Mesodermal cell (in vitro differentiated cells): Measurements from ENCODE around the gene TMEM61.

Experiments used
- H3K27ac ChIP-seq: 2 replicates; pipeline ENCODE4 v1.7.0; 2013; ENCODE audit warnings: mild to moderate bottlenecking, low read depth, low read length, moderate library complexity; ENCODE audit not compliant: severe bottlenecking
- H3K36me3 ChIP-seq: 2 replicates; pipeline ENCODE4 v1.7.1; 2013; ENCODE audit warnings: mild to moderate bottlenecking, low read length, moderate library complexity; ENCODE audit not compliant: control insufficient read depth, insufficient read depth
- H3K4me1 ChIP-seq: one replicate; pipeline ENCODE4 v1.7.1; 2013; ENCODE audit warnings: mild to moderate bottlenecking, low read length; ENCODE audit not compliant: insufficient read depth, control insufficient read depth, poor library complexity, severe bottlenecking
- H3K4me3 ChIP-seq: 2 replicates; pipeline ENCODE4 v1.7.0; 2013; ENCODE audit warnings: low read length, control low read depth, mild to moderate bottlenecking; ENCODE audit not compliant: insufficient read depth, poor library complexity, severe bottlenecking; ENCODE audit errors: extremely low read depth
- H3K9me3 ChIP-seq: 2 replicates; pipeline ENCODE4 v1.7.1; 2013; ENCODE audit warnings: mild to moderate bottlenecking, low read length, moderate library complexity; ENCODE audit not compliant: control insufficient read depth
- WGBS, 2 experiments: methylation state at CpG; one replicate each; pipeline ENCODE4 v1.1.5; 2013; ENCODE audit warnings: missing lambda C conversion rate in 2 of 2; ENCODE audit not compliant: insufficient coverage in 2 of 2; 5-methylcytosine and 5-hydroxymethylcytosine counted together

TMEM61 gene

DNA sequence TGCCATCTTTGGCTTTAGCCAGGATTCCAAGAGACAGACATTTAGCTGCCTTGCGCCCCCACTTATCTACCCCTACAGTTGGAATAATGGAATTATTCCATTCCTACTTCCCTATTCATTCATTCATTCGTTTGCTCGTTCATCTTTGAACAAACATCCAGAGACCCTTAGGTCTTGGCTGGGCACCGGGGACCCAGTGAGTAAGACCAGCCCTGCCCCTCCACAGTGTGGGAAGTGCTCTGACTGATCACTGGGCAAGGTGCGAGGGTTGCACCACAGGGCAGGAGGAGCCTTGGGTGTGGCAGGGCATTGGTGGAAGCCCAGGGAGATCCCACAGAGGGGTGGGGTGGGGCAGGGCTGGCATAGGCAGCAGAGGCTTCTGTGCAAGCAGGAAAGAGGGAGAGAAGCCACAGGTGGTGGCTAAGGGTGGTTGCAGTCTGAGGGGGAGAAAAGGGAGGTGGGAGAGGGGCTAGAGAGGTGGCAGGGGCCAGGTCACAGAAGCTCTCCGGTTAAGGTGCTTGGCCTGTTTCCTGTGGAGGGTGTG is 35.0 kb upstream of the TMEM61 start:
- Histone ChIP-seq H3K9me3 (no peaks in the 10 kb centered on the region), H3K4me1 (no peaks in the 10 kb centered on the region), H3K27ac (no peak overlapping the region), H3K4me3 (no peak overlapping the region), H3K36me3 (no peaks in the 10 kb centered on the region)
- WGBS, 2 experiments, result 90 to 92% methylated on average over 4 to 6 of the region's 6 CpGs

DNA sequence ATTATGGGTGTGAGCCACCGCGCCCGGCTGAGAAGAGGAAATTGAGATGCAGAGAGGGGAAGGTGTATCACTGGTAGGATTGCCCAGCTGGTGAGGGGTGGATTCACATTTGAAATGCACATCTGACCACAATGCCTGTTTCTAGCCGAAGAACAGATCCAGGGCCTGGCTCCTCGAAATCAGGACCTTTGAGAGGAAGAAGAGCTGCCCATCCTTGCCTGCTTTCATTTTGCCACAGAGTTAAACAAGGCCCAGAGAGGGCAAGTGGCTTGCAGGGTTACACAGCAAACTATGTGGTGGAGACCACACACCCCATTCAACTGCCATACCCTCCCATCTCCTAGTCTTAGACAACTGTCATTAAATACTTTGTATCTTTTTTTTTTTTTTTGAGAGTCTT is 32.9 kb upstream of the TMEM61 start:
- no peaks in the 10 kb centered on the region for H3K4me1 ChIP-seq

GRCh38 chr1:54949053-54949452 is 31.4 kb upstream of the TMEM61 start:
- WGBS, 2 experiments, result 95 to 100% methylated on average over 2 to 3 of the region's 4 CpGs
- Histone ChIP-seq H3K4me1 (no peaks in the 10 kb centered on the region), H3K27ac (no peak overlapping the region), H3K36me3 (no peaks in the 10 kb centered on the region), H3K9me3 (no peaks in the 10 kb centered on the region), H3K4me3 (no peak overlapping the region)

More for the DNA sequence above, 32.9 kb upstream of the TMEM61 start:
- no peak overlapping the region for H3K4me3 ChIP-seq
- WGBS, 2 experiments, result 76 to 88% methylated on average over 2 to 5 of the region's 5 CpGs
- no peak overlapping the region for H3K27ac ChIP-seq
- H3K9me3 ChIP-seq, result no peaks in the 10 kb centered on the region
- no peaks in the 10 kb centered on the region for H3K36me3 ChIP-seq

- H3K27ac ChIP-seq, result no peak overlapping the region
- H3K4me3 ChIP-seq, result no peak overlapping the region
- H3K36me3 ChIP-seq, result no peaks in the 10 kb centered on the region
- no peaks in the 10 kb centered on the region for H3K9me3 ChIP-seq
- WGBS, 2 experiments, result 62 to 64% methylated on average over 5 to 6 of the region's 6 CpGs
- H3K4me1 ChIP-seq, result no peaks in the 10 kb centered on the region
These were observed 30.4 kb upstream of the TMEM61 start for GRCh38 chr1:54950006-54950368.

- 45% methylated on average over 25 to 26 of the region's 27 CpGs for WGBS, 2 experiments
- no peak overlapping the region for H3K4me3 ChIP-seq
- no peaks in the 10 kb centered on the region for H3K9me3 ChIP-seq
- H3K27ac ChIP-seq, result no peak overlapping the region
- H3K36me3 ChIP-seq, result no peaks in the 10 kb centered on the region
- H3K4me1 ChIP-seq, result peaks cover 4% of the 10 kb centered on the region
These were observed 29.9 kb upstream of the TMEM61 start for GRCh38 chr1:54950369-54951163.

DNA sequence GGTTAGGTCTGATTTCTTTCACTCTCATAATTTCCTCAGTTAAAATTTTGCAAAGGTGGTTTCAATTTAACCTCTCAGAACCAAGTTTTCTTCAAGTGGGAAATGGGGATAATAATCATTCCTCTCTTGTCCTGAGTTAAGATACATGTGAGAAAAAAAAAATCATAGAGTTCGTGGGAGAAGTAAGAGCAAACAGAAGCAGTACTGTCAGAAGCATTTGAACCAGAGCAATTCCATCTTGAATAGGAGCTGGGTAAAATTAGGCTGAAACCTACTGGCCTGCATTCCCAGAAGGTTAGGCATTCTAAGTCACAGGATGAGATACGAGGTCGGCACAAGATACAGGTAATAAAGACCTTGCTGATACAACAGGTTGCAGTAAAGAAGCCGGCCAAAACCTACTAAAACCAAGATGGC is 28.6 kb upstream of the TMEM61 start:
- Histone ChIP-seq H3K4me3 (no peak overlapping the region), H3K4me1 (peaks cover 7% of the 10 kb centered on the region), H3K36me3 (no peaks in the 10 kb centered on the region), H3K27ac (no peak overlapping the region), H3K9me3 (no peaks in the 10 kb centered on the region)
- 96% methylated on average over 3 to 4 of the region's 4 CpGs for WGBS, 2 experiments

DNA sequence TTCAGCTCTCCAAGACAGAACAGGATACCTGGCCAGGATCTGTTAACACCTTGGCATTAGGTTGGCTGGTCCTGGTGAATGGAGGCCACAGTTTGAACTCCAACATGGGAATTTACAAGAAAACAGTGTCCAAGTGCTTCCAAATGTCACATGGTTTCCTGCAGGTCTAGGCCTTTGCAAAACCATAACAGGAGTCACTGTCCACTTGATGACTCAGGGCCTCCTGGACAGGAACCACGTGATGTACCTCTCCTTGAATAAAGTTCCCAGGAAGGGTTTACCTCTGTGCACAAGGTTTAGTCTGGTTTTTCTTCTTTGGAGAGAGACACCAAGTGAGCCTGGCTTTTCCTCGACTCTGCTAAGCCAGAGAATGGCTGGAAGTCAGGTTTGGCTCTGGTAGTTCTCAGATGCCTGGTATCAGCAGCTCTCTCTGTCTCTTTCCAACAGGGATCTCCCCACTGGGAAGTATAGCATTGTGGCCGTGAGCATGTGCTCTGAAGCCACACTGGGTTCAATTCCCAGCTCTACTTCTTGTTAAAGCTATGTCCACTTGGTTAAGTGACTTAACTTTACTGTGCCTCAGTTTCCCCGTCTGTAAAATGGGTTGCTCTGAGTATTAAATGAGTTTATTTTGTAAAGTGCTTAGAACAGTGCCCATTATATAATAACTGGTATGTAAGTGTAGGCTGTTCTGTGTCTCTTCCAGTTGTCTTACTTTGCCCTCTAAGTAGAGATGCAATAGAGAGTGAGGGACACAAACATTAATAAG is 27.3 kb upstream of the TMEM61 start:
- peaks cover 7% of the 10 kb centered on the region for H3K4me1 ChIP-seq
- H3K27ac ChIP-seq, result no peak overlapping the region
- 93 to 94% methylated on average over 3 of the region's 4 CpGs for WGBS, 2 experiments
- H3K4me3 ChIP-seq, result no peak overlapping the region
- no peaks in the 10 kb centered on the region for H3K36me3 ChIP-seq
- peaks cover 7% of the 10 kb centered on the region for H3K9me3 ChIP-seq

- H3K4me1 ChIP-seq, result peaks cover 7% of the 10 kb centered on the region
- no peak overlapping the region for H3K27ac ChIP-seq
- H3K4me3 ChIP-seq, result no peak overlapping the region
- H3K36me3 ChIP-seq, result no peaks in the 10 kb centered on the region
- peaks cover 12% of the 10 kb centered on the region for H3K9me3 ChIP-seq
- WGBS, 2 experiments, result no CpG with 5 or more reads among the region's 3 CpGs
These were observed 26.6 kb upstream of the TMEM61 start for GRCh38 chr1:54953846-54954245.

GRCh38 chr1:54955359-54955758 is 25.1 kb upstream of the TMEM61 start:
- 63 to 67% methylated on average over 1 of the region's 1 CpG for WGBS, 2 experiments
- peaks cover 21% of the 10 kb centered on the region for H3K9me3 ChIP-seq
- peaks cover 7% of the 10 kb centered on the region for H3K4me1 ChIP-seq
- no peak overlapping the region for H3K27ac ChIP-seq
- H3K36me3 ChIP-seq, result no peaks in the 10 kb centered on the region
- no peak overlapping the region for H3K4me3 ChIP-seq

DNA sequence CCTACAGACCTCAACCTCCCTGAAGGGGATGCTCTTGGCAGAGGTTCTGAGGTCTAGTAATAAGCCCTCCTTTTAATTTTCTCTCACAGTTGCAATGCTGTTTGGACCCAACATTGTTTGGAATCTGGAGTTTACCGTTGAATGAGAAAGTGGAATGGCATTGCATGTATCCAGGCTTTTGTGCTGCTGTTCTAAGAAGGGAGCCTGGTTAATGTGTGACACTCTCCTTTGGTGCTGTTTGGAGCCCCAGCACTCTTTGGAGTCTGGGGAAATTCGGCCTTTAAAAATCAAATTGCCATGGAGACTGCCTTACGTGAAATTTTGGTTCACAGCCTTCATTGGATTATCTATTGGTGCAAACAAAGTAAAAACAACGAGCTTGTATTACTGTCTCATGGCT is 23.7 kb upstream of the TMEM61 start:
- Histone ChIP-seq H3K4me3 (no peak overlapping the region), H3K9me3 (peaks cover 21% of the 10 kb centered on the region), H3K27ac (no peak overlapping the region), H3K4me1 (peaks cover 7% of the 10 kb centered on the region), H3K36me3 (no peaks in the 10 kb centered on the region)
- 91 to 96% methylated on average over 3 of the region's 4 CpGs for WGBS, 2 experiments

DNA sequence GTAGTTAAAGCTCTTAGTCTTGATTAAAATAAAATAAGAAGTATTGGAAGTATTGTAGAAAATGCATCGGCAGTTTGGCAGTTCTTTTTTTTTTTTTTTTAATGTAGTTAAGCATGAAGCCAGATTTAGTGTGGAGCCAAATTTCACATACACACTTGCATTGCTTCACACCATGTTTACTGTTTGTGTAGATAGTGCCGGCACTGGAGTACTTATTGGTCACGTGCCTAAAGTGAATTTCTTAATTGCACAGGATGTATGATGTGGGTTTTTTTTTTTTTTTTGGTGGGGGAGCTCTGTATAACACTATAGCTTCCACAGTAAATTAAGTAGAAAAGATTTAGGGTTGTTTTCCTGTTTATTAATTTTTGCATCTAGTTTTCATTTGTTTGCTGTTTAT is 21.2 kb upstream of the TMEM61 start:
- Histone ChIP-seq H3K4me3 (no peak overlapping the region), H3K36me3 (no peaks in the 10 kb centered on the region), H3K27ac (no peak overlapping the region), H3K4me1 (peaks cover 7% of the 10 kb centered on the region), H3K9me3 (peaks cover 21% of the 10 kb centered on the region)
- no CpG with 5 or more reads among the region's 3 CpGs for WGBS, 2 experiments
